GM12878 (cell line): Measurements from ENCODE around the gene TDRD12. TPM values are rescaled to one million over a fixed set of nuclear protein-coding genes. Genes with fewer than 3 reads are reported as not detected.

Source experiments
- ATAC-seq: fragments of 200-7000 bp; cut with Tn5 transposase; 3 replicates; pipeline ENCODE4 v1.9.1; 2020; ENCODE audit warnings: mild to moderate bottlenecking, moderate library complexity
- BruUV-seq: library from RNA; stranded (reverse); fragments of 400-500 nt; replicated peaks from 2 replicates; lab custom pipeline; 2021; lab: Mats Ljungman, UMichigan
- CTCF ChIA-PET: fragments of 300-600 bp; sonication (Branson Sonifier 250); formaldehyde crosslinking; extraction: SDS; loops from one replicate; lab custom pipeline; 2021; ENCODE audit warnings: inconsistent platforms; lab: Yijun Ruan, JAX
- POLR2A ChIA-PET: fragments of 350-600 bp; formaldehyde crosslinking; extraction: SDS; loops from one replicate; lab custom pipeline; 2021; ENCODE audit warnings: inconsistent platforms; lab: Charles Lee
- RAD21 ChIA-PET: fragments of 300-600 bp; sonication (Branson Sonifier 250); formaldehyde crosslinking; loops from one replicate; lab custom pipeline; 2023; ENCODE audit warnings: antibody characterized with exemption; ENCODE audit not compliant: unreplicated experiment; lab: Charles Lee
- SMC1A ChIA-PET: fragments of 300-600 bp; sonication (Branson Sonifier 250); formaldehyde crosslinking; loops from one replicate; lab custom pipeline; 2023; ENCODE audit not compliant: unreplicated experiment, uncharacterized antibody; lab: Charles Lee
- DNase-seq: peaks from one replicate; pipeline ENCODE4 v3.0.0-alpha.2; 2011; ENCODE audit warnings: low read depth, low spot score
- FAIRE-seq: peaks from 3 replicates; lab custom pipeline; 2011; peaks lifted over from hg19 to GRCh38; lab: Jason Lieb, UNC
- H2AFZ ChIP-seq: 2 replicates; pipeline ENCODE4 v1.6.0; 2011; ENCODE audit warnings: low read depth, low read length, control low read depth; ENCODE audit not compliant: control insufficient read depth
- H3K27ac ChIP-seq: 2 replicates; pipeline ENCODE4 v1.5.1; 2011; ENCODE audit warnings: control low read depth; ENCODE audit not compliant: control insufficient read depth, insufficient read depth
- H3K27me3 ChIP-seq, 2 experiments: replicated peaks in 1 of 2; 2 replicates each; pipeline versions ENCODE4 v1.6.0 to v1.6.1; 2011; ENCODE audit warnings: low read length in 1 of 2; ENCODE audit not compliant: control insufficient read depth in 2 of 2, insufficient read depth in 2 of 2
- H3K36me3 ChIP-seq, 2 experiments: 2 replicates each; pipeline ENCODE4 v1.5.1; 2011; ENCODE audit warnings: low read length in 1 of 2; ENCODE audit not compliant: control insufficient read depth in 2 of 2, insufficient read depth in 2 of 2
- H3K4me1 ChIP-seq: 2 replicates; pipeline ENCODE4 v1.6.1; 2011; ENCODE audit warnings: mild to moderate bottlenecking, low read length, moderate library complexity, mixed read lengths; ENCODE audit not compliant: control insufficient read depth, insufficient read depth
- H3K4me2 ChIP-seq: 2 replicates; pipeline ENCODE4 v1.6.0; 2011; ENCODE audit warnings: control low read depth; ENCODE audit not compliant: control insufficient read depth, insufficient read depth
- H3K4me3 ChIP-seq: fragments of 200-600 bp; sonication (generic); 2 replicates; pipeline ENCODE4 v1.5.1; 2016
- H3K79me2 ChIP-seq: 2 replicates; pipeline ENCODE4 v1.6.0; 2011; ENCODE audit warnings: low read length; ENCODE audit not compliant: control insufficient read depth, insufficient read depth
- H3K9ac ChIP-seq: 2 replicates; pipeline ENCODE4 v1.8.0; 2011; ENCODE audit warnings: low read length, control low read depth, mixed read lengths; ENCODE audit not compliant: control insufficient read depth, insufficient read depth
- H3K9me3 ChIP-seq: replicated peaks from 3 replicates; pipeline ENCODE4 v1.5.1; 2011; ENCODE audit warnings: mild to moderate bottlenecking, low read length; ENCODE audit not compliant: control insufficient read depth, insufficient read depth
- H4K20me1 ChIP-seq: 2 replicates; pipeline ENCODE4 v1.6.0; 2011; ENCODE audit not compliant: control insufficient read depth, insufficient read depth
- CEBPB ChIP-seq, 2 experiments: fragments of 150-350 bp in 1 of 2; IDR thresholded peaks; 2 replicates each; pipeline ENCODE4 v1.6.1; 2012 to 2014; ENCODE audit warnings: low read depth in 2 of 2, low read length in 2 of 2, borderline replicate concordance in 1 of 2, inconsistent platforms in 1 of 2
- CUX1 ChIP-seq: IDR thresholded peaks from 2 replicates; pipeline ENCODE4 v1.6.1; 2012; ENCODE audit warnings: improper control_type of control experiment, low read depth, low read length; ENCODE audit not compliant: insufficient replicate concordance
- EP300 ChIP-seq, 2 experiments: fragments of 150-350 bp in 1 of 2; IDR thresholded peaks; 2 replicates each; pipeline ENCODE4 v1.6.1; 2011 to 2012; ENCODE audit warnings: low read depth in 2 of 2, low read length in 2 of 2, borderline replicate concordance in 1 of 2, improper control_type of control experiment in 1 of 2, inconsistent platforms in 1 of 2; ENCODE audit not compliant: control insufficient read depth in 1 of 2
- HDAC2 ChIP-seq: fragments of 200-600 bp; sonication (generic); IDR thresholded peaks from 2 replicates; pipeline ENCODE4 v1.6.1; 2017
- NFYB ChIP-seq: IDR thresholded peaks from 2 replicates; pipeline ENCODE4 v1.6.1; 2011; ENCODE audit warnings: low read depth, mild to moderate bottlenecking, low read length, improper control_type of control experiment, moderate library complexity; ENCODE audit not compliant: insufficient read depth
- NRF1 ChIP-seq: conservative IDR thresholded peaks from 2 replicates; pipeline ENCODE4 v1.6.1; 2011; ENCODE audit warnings: mild to moderate bottlenecking, low read depth, low read length, improper control_type of control experiment
- STAT3 ChIP-seq: IDR thresholded peaks from 2 replicates; pipeline ENCODE4 v1.6.1; 2011; ENCODE audit warnings: low read depth, low read length, improper control_type of control experiment
- TAF1 ChIP-seq: IDR thresholded peaks from 2 replicates; pipeline ENCODE4 v1.6.1; 2011; ENCODE audit warnings: mild to moderate bottlenecking, low read depth, low read length, borderline replicate concordance
- ZSCAN29 ChIP-seq: fragments of 450-650 bp; IDR thresholded peaks from 2 replicates; pipeline ENCODE4 v1.6.1; 2017; ENCODE audit warnings: mild to moderate bottlenecking, moderate library complexity
- WGBS: methylation state at CpG from one replicate; pipeline ENCODE4 v1.1.6; 2016; ENCODE audit warnings: low lambda C conversion rate; ENCODE audit not compliant: insufficient replicate concordance, insufficient coverage; ENCODE audit errors: missing lambda C conversion rate; 5-methylcytosine and 5-hydroxymethylcytosine counted together
- in situ Hi-C: fragments of 300-500 bp; cut with MboI; formaldehyde crosslinking; loops from 9 replicates; pipeline ENCODE4 v1.14.3; 2018; ENCODE audit warnings: mixed read lengths
- intact Hi-C: fragments of 100-400 bp; cut with micrococcal nuclease; formaldehyde crosslinking; loops from one replicate; pipeline ENCODE4 v1.14.2; 2022; ENCODE audit not compliant: unreplicated experiment
- polyA plus RNA-seq, 11 experiments: library from polyadenylated mRNA; depleted of rRNA in 4 of 11; unstranded in 6 of 11; stranded (reverse) in 5 of 11; fragments of >200 nt; fragmentation: Nextera tagmentation in 4 of 11; fragmentation: Illumina TruSeq in 1 of 11; extraction: Ambion mirVana in 4 of 11; extraction: Trizol in 1 of 11; gene quantifications; 1 replicate in 1 of 11; 2 replicates in 10 of 11; pipeline versions ENCODE4 v1.2.1 to v1.2.3, GENCODE V29; 2011 to 2016; ENCODE audit warnings: inconsistent platforms in 2 of 11, missing spikeins in 2 of 11, low read depth in 1 of 11
- total RNA-seq, 4 experiments: library from RNA; depleted of rRNA in 3 of 4; stranded (reverse); fragments of >200 nt in 3 of 4; fragmentation: Illumina TruSeq in 1 of 4; extraction: Trizol in 1 of 4; gene quantifications; 2 replicates each; pipeline versions ENCODE4 v1.2.1 to v1.2.3, GENCODE V29; 2013 to 2021

TDRD12 gene
- total and polyA plus RNA-seq, 10 of the 15 experiments (the other 5 are each of a cell fraction or from before 2014, with no cell fraction given), result 0.08 to 0.15 TPM; not detected in 8

GRCh38 chr19:32686847-32687475, 32.6 kb upstream of the TDRD12 start:
- Histone ChIP-seq H3K36me3 (no peaks in the 10 kb centered on the region), H3K4me1 (peaks cover 6% of the 10 kb centered on the region; the same call in 1 of the 2 replicates), H3K9me3 (no peaks in the 10 kb centered on the region), H3K9ac (no peak overlapping the region), H3K4me2 (no peak overlapping the region), H4K20me1 (no peaks in the 10 kb centered on the region), H3K4me3 (no peak overlapping the region), H3K27me3 (no peaks in the 10 kb centered on the region), H2AFZ (no peak overlapping the region), H3K79me2 (peaks cover 9% of the 10 kb centered on the region), H3K27ac (no peak overlapping the region)
- ATAC-seq (no peak), DNase-seq (no peak), FAIRE-seq (no peak)
- in situ Hi-C loops (no loop called here), intact Hi-C loops (no loop called here)
- 90% methylated on average over 6 of the region's 6 CpGs for whole genome bisulfite sequencing
- no peak for TF ChIP-seq CEBPB (IDR thresholded peaks at IDR 0.05; ENCODE audit: borderline replicate concordance in 1 of 2, low read depth in 2 of 2, low read length in 2 of 2)
- ChIA-PET RAD21 (no interaction called here), CTCF (interaction anchor here (1.0 kb wide), 1 partner anchor 13 kb away, joined by 4 read pairs; no protein-coding TSS in a partner anchor), SMC1A (interaction anchor here (1.2 kb wide), 1 partner anchor 87 kb away, joined by 3 read pairs; no protein-coding TSS in a partner anchor), POLR2A (no interaction called here)
- no TSS peak for BruUV-seq

- no TSS peak for BruUV-seq
- ATAC-seq (no peak), DNase-seq (no peak), FAIRE-seq (no peak)
- Histone ChIP-seq H3K4me2 (no peak overlapping the region), H3K9ac (no peak overlapping the region), H3K27me3 (no peaks in the 10 kb centered on the region), H2AFZ (no peak overlapping the region), H3K79me2 (peaks cover 16% of the 10 kb centered on the region), H3K4me1 (peaks cover 6% of the 10 kb centered on the region; the same call in 1 of the 2 replicates), H3K36me3 (no peaks in the 10 kb centered on the region), H3K9me3 (no peaks in the 10 kb centered on the region), H3K4me3 (no peak overlapping the region), H4K20me1 (no peaks in the 10 kb centered on the region), H3K27ac (no peak overlapping the region)
- ChIA-PET POLR2A (interaction anchor here (0.7 kb wide), 1 partner anchor 412 kb away, joined by 3 read pairs; no protein-coding TSS in a partner anchor), SMC1A (interaction anchor here (1.2 kb wide), 1 partner anchor 88 kb away, joined by 3 read pairs; no protein-coding TSS in a partner anchor), CTCF (interaction anchor here (1.0 kb wide), 1 partner anchor 14 kb away, joined by 4 read pairs; no protein-coding TSS in a partner anchor), RAD21 (no interaction called here)
- in situ Hi-C loops (no loop called here), intact Hi-C loops (no loop called here)
- 88% methylated on average over 4 of the region's 4 CpGs for WGBS
- TF ChIP-seq NFYB, result no peak
- TF ChIP-seq STAT3, result no peak
- TF ChIP-seq TAF1, result no peak
- TF ChIP-seq ZSCAN29, result no peak
- TF ChIP-seq CUX1, result no peak
- TF ChIP-seq NRF1, result no peak
- TF ChIP-seq HDAC2, result no peak
- TF ChIP-seq EP300 (IDR thresholded peaks at IDR 0.05; ENCODE audit: borderline replicate concordance in 1 of 2, control insufficient read depth in 1 of 2, low read depth in 2 of 2, low read length in 2 of 2), result no peak
These were observed 31.9 kb upstream of the TDRD12 start for GRCh38 chr19:32687681-32688080.
